ENCODE results near the gene NSUN5.
"Not testable (repeated sequence)": the region's sequence is repeated elsewhere in the genome, so short reads cannot be mapped to it uniquely, and the experiment has no call there.

NSUN5 gene

DNA sequence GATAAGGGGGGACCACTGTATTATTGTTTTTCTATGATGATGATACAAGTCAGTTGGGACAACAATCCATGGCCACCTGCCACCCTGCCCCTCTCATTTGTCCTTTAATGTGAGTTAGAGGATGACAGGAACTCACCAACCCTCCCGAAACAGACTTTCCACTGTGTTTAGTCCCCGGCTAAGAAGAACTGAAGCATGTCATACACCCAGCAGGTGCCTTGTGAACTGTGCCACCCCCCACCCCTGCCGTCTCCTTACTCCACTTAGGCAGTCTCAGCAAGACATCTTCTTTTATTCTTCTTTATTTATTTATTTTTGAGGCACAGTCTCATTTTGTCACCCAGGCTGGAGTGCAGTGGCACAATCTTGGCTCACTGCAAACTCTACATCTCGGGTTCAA, 40.8 kb downstream of the NSUN5 start:
- DNase-seq = not testable (repeated sequence)

DNA sequence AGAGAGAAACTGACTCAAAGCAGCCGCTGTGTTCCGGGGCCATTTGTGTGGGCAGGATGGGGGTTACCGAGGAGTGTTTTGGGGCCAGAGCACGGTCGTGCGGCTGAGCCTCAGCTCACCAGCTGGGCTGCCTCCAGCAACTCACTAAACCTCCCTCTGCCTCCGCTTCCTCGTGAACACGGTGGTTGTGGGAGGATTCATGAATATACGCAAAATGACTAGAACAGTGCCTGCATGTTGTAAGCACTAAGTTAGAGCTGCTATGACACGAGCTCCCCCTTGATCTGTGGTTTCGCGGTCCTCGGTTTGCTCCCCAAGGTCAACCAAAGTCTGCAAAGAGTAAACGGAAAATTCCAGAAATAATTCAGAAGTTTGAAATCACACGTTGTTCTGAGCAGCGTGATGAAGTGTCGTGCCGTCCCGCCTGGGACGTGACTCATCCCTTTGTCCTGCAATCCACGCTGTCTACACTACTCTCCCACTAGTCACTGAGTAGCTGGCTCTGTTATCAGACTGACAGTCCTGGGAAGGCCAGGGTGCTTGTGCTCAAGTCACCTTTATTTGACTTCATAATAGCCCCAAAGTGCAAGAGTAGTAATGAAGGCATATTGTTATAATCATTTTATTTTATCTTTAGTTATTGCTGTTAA, 41.8 kb downstream of the NSUN5 start:
- not testable (repeated sequence) for DNase-seq

- not testable (repeated sequence) for DNase-seq
These were observed 46.2 kb downstream of the NSUN5 start for GRCh38 chr7:73262416-73262815.
